ENCODE results near the gene GTF2E1. TPM values are rescaled to one million over a fixed set of nuclear protein-coding genes. Genes with fewer than 3 reads are reported as not detected.

GTF2E1 gene
- total and polyA plus RNA-seq, 9 of the 15 experiments (the other 6 are each of a cell fraction or from before 2014, with no cell fraction given): 12.9 to 23.5 (median 15.4) TPM

GRCh38 chr3:120742198-120742848 is at the start of gene GTF2E1, which contains the start of gene RABL3 (continued):
- TF ChIP-seq RREB1 (CRISPR knock-in tag; IDR thresholded peaks at IDR 0.05) (no peak), CC2D1A (IDR thresholded peaks at IDR 0.05) (peak; percentile 79), TGIF2 (CRISPR knock-in tag; IDR thresholded peaks at IDR 0.05) (no peak), TBP (optimal IDR thresholded peaks at IDR 0.05; ENCODE audit: low read depth, low read length) (peak; percentile 86), CREB3L1 (IDR thresholded peaks at IDR 0.05; ENCODE audit: borderline replicate concordance, low read depth) (peak; percentile 82; the same call in 1 of the 2 replicates), TFAP4 (CRISPR knock-in tag; IDR thresholded peaks at IDR 0.05; ENCODE audit: borderline replicate concordance) (peak; percentile 93), ZNF384 (IDR thresholded peaks at IDR 0.05; ENCODE audit: low read depth, low read length) (no peak), KAT2B (IDR thresholded peaks at IDR 0.05; ENCODE audit: low read depth, low read length) (no peak), TARDBP (IDR thresholded peaks at IDR 0.05) (no peak), ILK (tag; IDR thresholded peaks at IDR 0.05; ENCODE audit: borderline replicate concordance, low read depth) (no peak), JUNB (CRISPR knock-in tag; conservative IDR thresholded peaks at IDR 0.05) (no peak), EP400 (IDR thresholded peaks at IDR 0.05) (peak; percentile 64), FOS (IDR thresholded peaks at IDR 0.05; ENCODE audit: extremely low read depth, insufficient read length) (peak; percentile 75), HDAC8 (tag; IDR thresholded peaks at IDR 0.05) (no peak), SIX5 (IDR thresholded peaks at IDR 0.05; ENCODE audit: borderline replicate concordance in 1 of 2, insufficient read depth in 1 of 2, low read depth in 1 of 2, low read length in 2 of 2) (peak; percentile 54 to 60; a peak in 3 of 4 replicates), GTF2E2 (tag; IDR thresholded peaks at IDR 0.05) (peak; percentile 48; the same call in 1 of the 2 replicates), E4F1 (CRISPR knock-in tag; IDR thresholded peaks at IDR 0.05; ENCODE audit: borderline replicate concordance) (no peak), BCOR (IDR thresholded peaks at IDR 0.05) (no peak)
